WERI-Rb-1 (cell line): Measurements from ENCODE around the gene KATNBL1.

Experiments
- DNase-seq: peaks from one replicate; pipeline ENCODE4 v3.0.0-alpha.2; 2020
- H3K27ac ChIP-seq: fragments of 250-450 bp; sonication (Bioruptor Pico); 2 replicates; pipeline ENCODE4 v1.5.1; 2020; ENCODE audit warnings: mild to moderate bottlenecking, moderate library complexity
- H3K27me3 ChIP-seq: fragments of 250-450 bp; sonication (Bioruptor Pico); 2 replicates; pipeline ENCODE4 v1.5.1; 2021; ENCODE audit warnings: mild to moderate bottlenecking, low read depth, moderate library complexity; ENCODE audit not compliant: insufficient read depth, severe bottlenecking
- H3K36me3 ChIP-seq: fragments of 250-450 bp; sonication (Bioruptor Pico); 2 replicates; pipeline ENCODE4 v1.5.1; 2020; ENCODE audit warnings: mild to moderate bottlenecking, moderate library complexity
- H3K4me3 ChIP-seq: 2 replicates; pipeline ENCODE4 v1.5.1; 2011; ENCODE audit warnings: low read depth, mild to moderate bottlenecking, control low read depth, low read length
- H3K9me3 ChIP-seq: fragments of 250-450 bp; sonication (Bioruptor Pico); 2 replicates; pipeline ENCODE4 v1.5.1; 2021; ENCODE audit warnings: mild to moderate bottlenecking, moderate library complexity; ENCODE audit not compliant: severe bottlenecking
- CTCF ChIP-seq: IDR thresholded peaks from 2 replicates; pipeline ENCODE4 v1.5.1; 2011; ENCODE audit warnings: low read depth, mild to moderate bottlenecking, control low read depth, inconsistent platforms, low read length

The KATNBL1 gene

GRCh38 chr15:34239151-34239808 is 29.4 kb upstream of the KATNBL1 start:
- H3K27ac ChIP-seq = no peak overlapping the region
- TF ChIP-seq CTCF = no peak

GRCh38 chr15:34233614-34234013 is 23.7 kb upstream of the KATNBL1 start:
- Histone ChIP-seq H3K36me3 (peaks cover 43% of the 10 kb centered on the region), H3K27me3 (no peaks in the 10 kb centered on the region), H3K9me3 (no peaks in the 10 kb centered on the region), H3K27ac (no peak overlapping the region), H3K4me3 (no peak overlapping the region)
- no peak for TF ChIP-seq CTCF
- no peak for DNase-seq

More at GRCh38 chr15:34239151-34239808, 29.4 kb upstream of the KATNBL1 start:
- Histone ChIP-seq H3K9me3 (no peaks in the 10 kb centered on the region), H3K4me3 (no peak overlapping the region), H3K36me3 (peaks cover 35% of the 10 kb centered on the region), H3K27me3 (no peaks in the 10 kb centered on the region)
- DNase-seq = no peak

- H3K36me3 ChIP-seq = peaks cover 28% of the 10 kb centered on the region
- H3K9me3 ChIP-seq = no peaks in the 10 kb centered on the region
- peak overlapping the region; percentile 96 for H3K27ac ChIP-seq
- no peaks in the 10 kb centered on the region for H3K27me3 ChIP-seq
- peak overlapping the region; percentile 84 for H3K4me3 ChIP-seq
- peak; percentile 17 for DNase-seq
- TF ChIP-seq CTCF = no peak
These were observed 14.2 kb upstream of the KATNBL1 start for GRCh38 chr15:34223904-34224596.

- Histone ChIP-seq H3K27ac (no peak overlapping the region), H3K4me3 (no peak overlapping the region)
- no peak for DNase-seq
These were observed 7.8 kb upstream of the KATNBL1 start for GRCh38 chr15:34217587-34218225.

GRCh38 chr15:34216527-34217270 is 6.8 kb upstream of the KATNBL1 start:
- DNase-seq = peak; percentile 52
- Histone ChIP-seq H3K9me3 (no peaks in the 10 kb centered on the region), H3K27ac (no peak overlapping the region), H3K4me3 (no peak overlapping the region), H3K27me3 (no peaks in the 10 kb centered on the region), H3K36me3 (no peaks in the 10 kb centered on the region)
- no peak for TF ChIP-seq CTCF

More at GRCh38 chr15:34217587-34218225, 7.8 kb upstream of the KATNBL1 start:
- no peak for TF ChIP-seq CTCF
- no peaks in the 10 kb centered on the region for H3K9me3 ChIP-seq
- H3K27me3 ChIP-seq = no peaks in the 10 kb centered on the region
- H3K36me3 ChIP-seq = no peaks in the 10 kb centered on the region
